ENCODE measurements around the gene NHLH2. TPM values are rescaled to one million over a fixed set of nuclear protein-coding genes. Genes with fewer than 3 reads are reported as not detected.

The NHLH2 gene
- total and polyA plus RNA-seq, 2 experiments from 2014 or later, result 0.02 TPM; not detected in 1

- no peak for DNase-seq (ENCODE audit: low spot score)
- Histone ChIP-seq H2AFZ (no peak overlapping the region), H3K9me2 (replicated peaks; ENCODE audit: insufficient read depth) (no peaks in the 10 kb centered on the region), H3K4me3 (no peak overlapping the region), H4K20me1 (ENCODE audit: insufficient read depth, poor library complexity, severe bottlenecking) (no peaks in the 10 kb centered on the region), H3K4me2 (no peak overlapping the region), H3K79me2 (no peaks in the 10 kb centered on the region), H3K36me3 (replicated peaks; ENCODE audit: insufficient read depth, low read depth) (no peaks in the 10 kb centered on the region), H3K27ac (no peak overlapping the region), H3K9me3 (ENCODE audit: low read depth) (no peaks in the 10 kb centered on the region), H3K4me1 (ENCODE audit: insufficient read depth) (no peaks in the 10 kb centered on the region), H3K27me3 (peaks cover 11% of the 10 kb centered on the region)
- WGBS (ENCODE audit: low lambda C conversion rate, missing lambda C conversion rate), result 72% methylated on average over 2 of the region's 2 CpGs
- no peak for TF ChIP-seq CTCF (IDR thresholded peaks at IDR 0.05; ENCODE audit: poor library complexity)
- no peak for TF ChIP-seq EZH2 (IDR thresholded peaks at IDR 0.05; ENCODE audit: borderline replicate concordance)
- TF ChIP-seq EZH2phosphoT487 (IDR thresholded peaks at IDR 0.05; ENCODE audit: low read depth, severe bottlenecking, unreplicated experiment), result no peak
Measured at GRCh38 chr1:115854005-115854404, 13.1 kb upstream of the NHLH2 start.

- Histone ChIP-seq H3K79me2 (no peaks in the 10 kb centered on the region), H3K4me2 (no peak overlapping the region), H3K9me3 (ENCODE audit: low read depth) (no peaks in the 10 kb centered on the region), H3K4me3 (no peak overlapping the region), H3K4me1 (ENCODE audit: insufficient read depth) (no peaks in the 10 kb centered on the region), H3K9me2 (replicated peaks; ENCODE audit: insufficient read depth) (no peaks in the 10 kb centered on the region), H4K20me1 (ENCODE audit: insufficient read depth, poor library complexity, severe bottlenecking) (no peaks in the 10 kb centered on the region), H2AFZ (no peak overlapping the region), H3K27me3 (peaks cover 22% of the 10 kb centered on the region), H3K36me3 (replicated peaks; ENCODE audit: insufficient read depth, low read depth) (no peaks in the 10 kb centered on the region), H3K27ac (no peak overlapping the region)
- 96% methylated on average over 2 of the region's 2 CpGs for WGBS (ENCODE audit: low lambda C conversion rate, missing lambda C conversion rate)
- no peak for TF ChIP-seq EZH2phosphoT487 (IDR thresholded peaks at IDR 0.05; ENCODE audit: low read depth, severe bottlenecking, unreplicated experiment)
- TF ChIP-seq EZH2 (IDR thresholded peaks at IDR 0.05; ENCODE audit: borderline replicate concordance), result no peak
- no peak for TF ChIP-seq CTCF (IDR thresholded peaks at IDR 0.05; ENCODE audit: poor library complexity)
- DNase-seq (ENCODE audit: low spot score), result no peak
Measured at GRCh38 chr1:115850937-115851336, 10.0 kb upstream of the NHLH2 start.

GRCh38 chr1:115847787-115848186, 6.9 kb upstream of the NHLH2 start:
- Histone ChIP-seq H4K20me1 (ENCODE audit: insufficient read depth, poor library complexity, severe bottlenecking) (no peaks in the 10 kb centered on the region), H3K79me2 (no peaks in the 10 kb centered on the region), H3K9me2 (replicated peaks; ENCODE audit: insufficient read depth) (no peaks in the 10 kb centered on the region), H3K27me3 (peaks cover 29% of the 10 kb centered on the region), H3K9me3 (ENCODE audit: low read depth) (no peaks in the 10 kb centered on the region), H2AFZ (no peak overlapping the region), H3K4me1 (ENCODE audit: insufficient read depth) (no peaks in the 10 kb centered on the region), H3K27ac (no peak overlapping the region), H3K4me3 (no peak overlapping the region), H3K36me3 (replicated peaks; ENCODE audit: insufficient read depth, low read depth) (no peaks in the 10 kb centered on the region), H3K4me2 (no peak overlapping the region)
- WGBS (ENCODE audit: low lambda C conversion rate, missing lambda C conversion rate), result 72% methylated on average over 1 of the region's 1 CpG
- TF ChIP-seq CTCF (IDR thresholded peaks at IDR 0.05; ENCODE audit: poor library complexity), result no peak
- TF ChIP-seq EZH2phosphoT487 (IDR thresholded peaks at IDR 0.05; ENCODE audit: low read depth, severe bottlenecking, unreplicated experiment), result no peak
- TF ChIP-seq EZH2 (IDR thresholded peaks at IDR 0.05; ENCODE audit: borderline replicate concordance), result no peak
- DNase-seq (ENCODE audit: low spot score), result no peak

GRCh38 chr1:115842948-115843347, 2.0 kb upstream of the NHLH2 start:
- TF ChIP-seq EZH2 (IDR thresholded peaks at IDR 0.05; ENCODE audit: borderline replicate concordance) (no peak), EZH2phosphoT487 (IDR thresholded peaks at IDR 0.05; ENCODE audit: low read depth, severe bottlenecking, unreplicated experiment) (no peak), CTCF (IDR thresholded peaks at IDR 0.05; ENCODE audit: poor library complexity) (no peak)
- 74% methylated on average over 1 of the region's 1 CpG for WGBS (ENCODE audit: low lambda C conversion rate, missing lambda C conversion rate)
- DNase-seq (ENCODE audit: low spot score), result no peak
- no peak overlapping the region for H2AFZ ChIP-seq
- H3K27ac ChIP-seq, result no peak overlapping the region
- H3K9me3 ChIP-seq (ENCODE audit: low read depth), result no peaks in the 10 kb centered on the region
- no peak overlapping the region for H3K4me3 ChIP-seq
- peaks cover 62% of the 10 kb centered on the region for H3K27me3 ChIP-seq
- H4K20me1 ChIP-seq (ENCODE audit: insufficient read depth, poor library complexity, severe bottlenecking), result no peaks in the 10 kb centered on the region
- H3K79me2 ChIP-seq, result no peaks in the 10 kb centered on the region
- H3K9me2 ChIP-seq (replicated peaks; ENCODE audit: insufficient read depth), result no peaks in the 10 kb centered on the region
- H3K4me1 ChIP-seq (ENCODE audit: insufficient read depth), result peaks cover 18% of the 10 kb centered on the region
- H3K36me3 ChIP-seq (replicated peaks; ENCODE audit: insufficient read depth, low read depth), result no peaks in the 10 kb centered on the region
- H3K4me2 ChIP-seq, result no peak overlapping the region
